GM21737 (cell line): ENCODE data around the gene PPP1R37.
A peak's percentile ranks its signal among the peaks of the same experiment; 100 is the strongest.

Source experiments
- ATAC-seq: cut with Tn5 transposase; IDR thresholded peaks from one replicate; pipeline ENCODE4 v1.9.1; 2021; ENCODE audit warnings: mild to moderate bottlenecking, moderate library complexity; ENCODE audit not compliant: unreplicated experiment

The PPP1R37 gene

DNA sequence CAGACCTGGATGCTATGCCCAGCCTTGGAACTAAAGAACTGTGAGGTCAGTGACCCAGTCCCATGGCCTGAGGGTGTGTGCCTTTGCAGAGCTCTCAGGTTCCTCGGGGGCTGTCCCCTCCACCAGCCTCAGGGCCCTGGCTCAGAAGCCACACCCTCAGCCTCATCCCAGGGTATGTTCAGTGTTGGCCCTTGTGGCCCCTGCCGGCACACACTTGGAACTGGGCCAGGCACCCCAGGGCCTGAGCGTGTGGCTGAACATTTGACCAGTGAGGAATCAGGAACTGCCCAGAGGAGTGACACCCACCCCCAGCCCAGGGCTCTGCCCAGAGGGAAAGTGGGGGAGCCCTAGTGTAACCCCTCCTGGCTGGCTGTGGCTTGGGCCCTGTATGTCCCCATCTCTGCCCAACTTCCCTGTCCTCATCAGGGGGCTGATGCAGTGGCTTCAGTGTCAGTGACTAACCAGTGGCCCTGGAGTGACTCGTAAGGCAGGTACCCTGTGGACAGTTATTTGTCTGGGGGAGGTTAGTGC lies 57.8 kb downstream of the PPP1R37 start:
- ATAC-seq = no peak

DNA sequence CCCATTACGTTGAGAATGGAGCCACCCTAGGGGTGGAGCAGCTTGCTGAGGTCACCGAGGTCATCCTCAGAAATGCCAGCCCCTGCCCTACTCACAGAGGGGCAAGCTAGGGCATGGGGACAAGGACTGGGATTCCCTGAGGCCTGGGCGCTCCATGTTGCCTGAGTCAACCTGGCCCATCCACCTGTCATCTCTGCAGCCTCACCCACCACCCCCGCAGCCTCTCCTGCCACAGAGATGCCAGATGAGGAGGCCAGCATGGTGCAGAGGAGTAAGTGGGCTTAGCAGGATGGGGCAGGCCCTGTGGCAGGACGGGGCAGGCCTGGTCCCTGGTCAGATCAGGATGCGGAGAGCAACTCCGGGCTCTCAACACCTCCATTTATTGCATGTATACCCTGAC lies 58.3 kb downstream of the PPP1R37 start:
- ATAC-seq = no peak

DNA sequence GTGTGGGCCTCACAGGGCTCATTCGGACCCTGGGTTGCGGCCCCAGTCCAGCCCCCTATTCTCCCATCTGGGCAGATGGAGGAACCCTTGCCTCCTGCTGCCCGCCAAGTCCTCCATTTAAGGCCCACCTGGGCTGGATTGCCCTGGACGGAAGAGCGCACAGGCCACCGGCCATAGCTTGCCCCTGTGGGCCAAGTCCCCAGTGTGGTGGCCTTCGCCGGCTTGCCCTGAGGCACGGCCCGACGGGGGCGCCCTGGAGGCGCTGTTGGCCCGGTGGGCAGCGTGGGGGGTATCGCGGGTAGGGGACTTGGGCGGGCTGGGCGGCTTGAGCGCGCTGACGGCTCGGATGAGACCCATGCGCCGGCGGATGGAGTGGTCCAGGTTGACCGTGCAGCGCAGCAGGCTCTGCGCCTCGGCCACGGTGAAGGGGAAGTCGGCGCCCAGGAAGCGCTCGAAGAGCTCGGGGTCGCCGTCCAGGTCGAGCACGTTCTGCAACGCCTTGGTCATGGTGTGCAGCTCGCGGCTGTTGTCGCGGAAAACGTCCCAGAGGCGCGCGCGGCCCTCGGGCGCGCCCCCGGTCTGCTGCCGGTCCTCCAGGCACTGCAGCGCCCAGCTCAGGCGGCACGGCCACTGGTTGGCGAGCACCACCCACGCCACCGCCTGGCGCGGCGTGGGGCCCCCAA lies 59.0 kb downstream of the PPP1R37 start:
- ATAC-seq = no peak

DNA sequence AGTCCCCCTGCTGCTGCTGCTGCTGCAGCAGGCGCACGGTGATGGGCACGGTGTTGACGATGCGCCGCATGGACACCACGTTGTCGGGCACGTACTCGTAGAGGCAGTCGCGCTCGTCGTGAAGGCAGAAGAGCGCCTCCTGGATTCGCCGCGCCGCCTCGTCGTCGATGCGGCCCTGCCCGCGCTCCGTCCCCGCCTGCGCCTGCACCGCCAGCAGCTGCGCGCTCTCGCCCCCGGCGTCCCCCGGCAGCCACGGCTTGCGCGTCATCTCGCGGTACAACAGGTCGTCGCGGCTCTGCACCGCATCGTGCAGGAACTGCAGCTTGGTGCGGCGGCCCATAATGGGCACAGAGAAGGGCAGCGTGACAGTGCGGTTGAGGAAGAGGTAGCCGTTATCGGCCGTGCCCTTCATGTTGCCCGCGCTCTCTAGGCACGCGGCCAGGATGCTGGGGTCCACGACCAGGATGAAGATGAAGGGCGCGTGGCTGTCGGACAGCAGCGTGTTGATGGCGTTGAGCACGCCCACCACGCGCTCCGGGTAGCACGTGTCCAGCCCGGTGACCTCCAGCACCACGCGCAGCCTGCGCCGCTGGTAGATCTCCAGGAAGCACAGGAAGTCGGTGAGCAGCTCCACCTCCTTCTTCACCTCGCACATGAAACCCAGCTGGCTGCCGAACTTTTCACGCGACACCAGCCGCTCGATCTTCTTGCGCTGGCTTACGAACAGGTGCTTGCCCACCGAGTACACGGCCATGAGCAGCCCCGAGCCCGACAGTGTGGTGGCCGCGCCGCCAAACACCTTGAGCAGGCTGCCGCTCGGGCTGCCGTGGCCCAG lies 59.7 kb downstream of the PPP1R37 start:
- no peak for ATAC-seq

DNA sequence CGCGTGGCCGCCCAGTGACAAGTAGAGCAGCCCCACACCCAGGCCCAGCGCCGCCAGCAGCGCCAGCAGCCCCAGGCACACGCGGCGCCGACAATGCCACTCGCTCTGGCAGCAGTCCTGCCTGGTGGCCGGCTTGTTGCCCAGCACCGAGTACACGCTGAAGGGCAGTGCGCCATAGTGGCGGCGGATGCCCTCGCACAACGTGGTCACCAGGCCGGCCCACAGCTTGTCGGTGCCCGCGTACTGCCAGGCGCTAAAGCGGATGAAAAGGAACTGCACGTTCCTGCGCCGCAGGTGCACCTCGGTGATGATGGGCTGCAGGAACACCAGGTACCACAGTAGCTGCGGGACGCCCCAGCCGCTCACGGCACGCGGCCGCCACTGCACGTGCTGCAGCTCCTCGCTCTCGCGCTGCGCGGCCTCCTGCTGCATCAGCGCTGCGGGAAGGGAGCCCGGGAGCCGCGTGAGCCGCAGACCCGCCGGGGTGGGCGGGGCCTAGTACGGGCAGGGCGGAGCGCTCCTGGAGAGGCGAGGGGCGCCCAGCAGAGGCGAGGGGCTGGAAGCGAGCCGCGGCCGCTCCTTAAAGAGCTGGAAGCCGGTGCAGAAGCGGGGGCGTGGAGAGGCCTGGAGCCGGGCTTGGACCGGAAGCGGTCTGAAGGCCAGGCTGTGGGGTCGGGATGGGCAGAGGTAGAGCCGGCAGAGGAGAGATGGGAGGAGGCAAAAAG lies 60.5 kb downstream of the PPP1R37 start:
- ATAC-seq = no peak

DNA sequence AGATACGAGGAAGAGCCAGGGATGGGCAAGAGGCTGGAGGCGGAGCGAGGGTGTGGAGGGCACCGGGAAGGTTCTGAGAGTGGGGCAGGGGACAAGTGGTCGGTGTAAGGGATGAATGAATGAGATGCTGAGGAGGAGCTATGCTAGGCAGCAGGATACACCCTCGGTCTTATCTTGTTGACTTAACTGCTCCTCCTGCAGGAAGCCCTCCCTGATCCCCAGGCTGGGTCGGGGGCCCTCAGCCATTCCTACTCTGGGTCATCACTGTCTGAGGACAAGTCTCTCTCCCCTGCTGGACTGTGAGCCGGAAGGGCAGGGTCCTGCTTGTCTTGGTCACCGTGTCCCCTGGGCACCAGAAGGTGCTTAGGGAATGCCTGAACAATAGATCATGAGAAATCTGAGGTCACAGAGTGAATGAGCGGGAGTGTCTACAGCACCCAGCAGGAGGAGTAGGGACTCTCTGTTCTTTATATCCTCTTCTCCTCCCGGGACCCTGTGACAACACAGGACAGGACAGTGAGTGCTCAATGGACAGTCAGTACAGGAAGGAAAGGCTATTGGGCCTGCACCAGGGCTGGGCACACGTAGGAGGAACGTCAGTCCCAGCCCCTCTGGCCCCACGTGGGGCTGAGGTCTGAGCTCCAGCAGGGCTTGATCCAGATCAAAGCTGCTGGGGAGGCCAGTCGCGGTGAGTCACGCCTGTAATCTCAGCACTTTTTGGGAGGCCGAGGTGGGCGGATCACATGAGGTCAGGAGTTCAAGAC lies 61.3 kb downstream of the PPP1R37 start:
- ATAC-seq = no peak

DNA sequence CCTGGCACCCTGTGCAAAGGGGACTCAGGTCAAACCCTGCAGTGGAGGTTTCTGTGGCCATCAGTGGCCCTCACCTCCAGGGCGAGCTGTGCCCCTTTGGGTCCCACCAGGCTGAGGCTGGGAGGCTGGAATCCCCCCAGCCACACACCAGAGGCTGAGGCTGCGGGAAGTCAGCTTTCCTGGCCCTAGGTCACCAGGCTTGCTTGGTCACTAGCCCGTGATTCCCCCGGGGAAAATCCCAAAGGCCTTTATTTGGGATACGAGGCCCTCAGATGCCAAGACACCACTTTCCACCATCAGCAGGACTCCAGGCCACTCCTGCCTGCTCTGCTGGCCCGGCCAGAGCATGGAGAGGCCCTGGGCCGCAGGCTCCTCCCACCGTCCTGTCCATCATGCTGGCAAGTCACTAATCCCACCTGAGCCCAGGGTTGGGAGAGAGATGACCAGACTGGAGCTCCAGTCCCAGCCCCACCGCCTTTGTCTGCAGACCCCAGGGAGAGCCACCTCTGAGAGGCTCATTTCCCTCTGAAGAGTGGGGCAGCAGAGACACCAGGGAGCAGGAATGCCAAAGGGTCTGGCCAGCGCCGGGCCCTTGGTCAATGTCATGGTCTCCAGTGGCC lies 63.1 kb downstream of the PPP1R37 start:
- ATAC-seq = no peak

DNA sequence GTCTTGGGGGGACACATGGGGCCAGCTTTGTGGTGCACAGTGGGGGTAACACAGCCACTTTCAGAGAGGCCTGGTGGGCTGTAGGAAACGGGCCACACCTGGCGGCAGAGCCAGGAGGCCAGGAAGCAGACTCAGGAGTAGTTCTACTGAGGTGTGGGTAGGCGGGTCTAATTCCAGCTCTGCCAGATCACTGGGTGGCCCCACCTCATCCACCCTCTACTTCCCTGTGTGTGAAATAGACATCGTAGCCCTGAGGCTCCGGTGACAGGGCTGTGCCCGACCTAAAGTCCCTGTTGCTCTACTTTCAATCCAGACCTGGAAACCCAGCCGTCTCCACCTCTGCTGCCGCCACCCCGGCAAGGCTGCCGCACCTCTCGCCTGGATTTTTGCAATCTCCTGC lies 63.8 kb downstream of the PPP1R37 start:
- ATAC-seq = no peak

DNA sequence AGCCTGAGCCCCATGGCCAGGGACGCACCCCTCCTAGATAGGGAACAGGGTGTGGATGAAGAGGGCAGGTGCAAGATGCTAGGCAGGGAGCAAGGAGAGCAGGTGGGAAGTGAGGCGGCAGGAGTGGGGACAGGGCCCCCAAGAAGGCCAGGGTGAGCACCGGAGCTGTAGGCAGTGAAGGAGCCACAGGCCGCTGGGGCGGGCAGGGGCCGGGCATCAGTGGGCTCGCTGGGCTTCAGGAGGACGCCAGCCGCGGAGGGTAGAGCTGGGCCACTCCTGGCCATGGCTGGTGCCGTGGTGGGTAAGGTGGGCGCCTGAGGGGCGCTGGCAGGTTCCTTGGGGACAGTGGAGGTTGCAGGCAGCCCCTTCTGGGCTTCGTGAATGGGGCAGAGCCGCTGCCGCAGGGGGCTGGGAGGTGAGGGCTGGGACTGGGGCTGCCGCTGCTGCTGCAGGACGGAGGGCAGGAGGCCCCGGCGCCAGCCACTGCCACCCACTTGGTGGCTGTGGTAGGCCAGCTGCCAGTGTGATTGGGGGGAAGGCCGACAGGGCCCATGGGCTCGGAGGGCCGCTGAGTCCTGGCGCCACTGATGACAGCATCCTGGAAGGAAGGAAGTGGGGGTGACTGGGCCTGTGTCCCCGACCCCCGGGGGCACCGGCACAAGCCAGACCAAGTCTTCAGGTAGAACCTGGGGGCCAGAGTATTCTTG lies 65.7 kb downstream of the PPP1R37 start:
- ATAC-seq = no peak

DNA sequence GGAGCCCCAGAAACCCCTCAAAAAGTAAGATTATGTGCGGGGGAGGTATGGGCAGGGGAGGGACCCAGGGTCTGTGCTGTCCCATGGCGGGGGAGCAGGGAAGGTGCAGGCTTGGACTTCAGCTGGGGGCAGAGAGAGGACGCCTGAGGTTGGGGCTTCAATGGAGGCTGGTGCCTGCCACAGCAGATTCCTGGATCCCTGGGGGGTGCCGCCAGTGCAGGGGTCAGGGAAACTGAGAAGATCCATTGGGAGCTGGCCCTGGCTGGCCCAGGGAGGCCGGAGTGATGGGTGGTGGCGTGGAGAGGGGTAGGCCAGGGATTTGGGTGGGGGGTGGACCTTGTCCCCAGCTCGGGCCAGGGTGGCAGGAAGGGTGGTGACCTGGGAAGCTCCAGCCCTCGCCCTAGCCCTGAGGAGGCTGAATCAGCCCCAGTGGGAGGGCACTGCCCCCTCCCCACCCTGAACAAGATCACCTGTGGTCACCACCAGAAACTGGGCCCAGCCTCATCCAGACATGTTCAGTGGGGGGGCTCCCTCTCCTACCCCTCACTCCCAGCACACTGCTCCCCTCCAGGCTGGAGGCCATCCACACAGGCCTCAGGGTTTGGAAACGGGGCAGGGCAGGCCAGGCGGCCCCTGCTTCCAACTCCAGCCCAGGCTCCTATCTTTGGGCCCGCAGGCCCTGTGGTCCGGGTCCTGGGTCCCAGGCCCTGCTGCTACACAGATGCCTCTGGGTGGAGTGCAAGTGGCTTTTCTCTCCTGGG lies 66.4 kb downstream of the PPP1R37 start:
- ATAC-seq = no peak

DNA sequence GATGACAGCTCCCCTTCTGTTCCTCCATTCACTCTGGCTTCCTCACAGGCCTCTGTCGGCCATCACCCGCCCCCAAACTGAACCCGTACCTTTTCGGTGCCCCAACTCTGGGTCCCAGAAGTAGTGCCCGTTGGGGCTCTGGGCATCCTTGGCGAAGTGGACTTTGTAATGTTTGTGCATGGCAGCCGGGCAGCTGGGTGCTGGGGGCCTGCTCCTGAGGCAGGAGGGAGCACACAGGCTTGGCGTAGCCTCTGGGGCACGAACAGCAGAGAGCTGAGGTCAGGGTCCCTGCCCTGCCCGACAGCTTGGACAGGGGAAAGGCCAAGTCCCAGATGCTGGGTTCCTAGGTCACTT lies 67.0 kb downstream of the PPP1R37 start:
- no peak for ATAC-seq

DNA sequence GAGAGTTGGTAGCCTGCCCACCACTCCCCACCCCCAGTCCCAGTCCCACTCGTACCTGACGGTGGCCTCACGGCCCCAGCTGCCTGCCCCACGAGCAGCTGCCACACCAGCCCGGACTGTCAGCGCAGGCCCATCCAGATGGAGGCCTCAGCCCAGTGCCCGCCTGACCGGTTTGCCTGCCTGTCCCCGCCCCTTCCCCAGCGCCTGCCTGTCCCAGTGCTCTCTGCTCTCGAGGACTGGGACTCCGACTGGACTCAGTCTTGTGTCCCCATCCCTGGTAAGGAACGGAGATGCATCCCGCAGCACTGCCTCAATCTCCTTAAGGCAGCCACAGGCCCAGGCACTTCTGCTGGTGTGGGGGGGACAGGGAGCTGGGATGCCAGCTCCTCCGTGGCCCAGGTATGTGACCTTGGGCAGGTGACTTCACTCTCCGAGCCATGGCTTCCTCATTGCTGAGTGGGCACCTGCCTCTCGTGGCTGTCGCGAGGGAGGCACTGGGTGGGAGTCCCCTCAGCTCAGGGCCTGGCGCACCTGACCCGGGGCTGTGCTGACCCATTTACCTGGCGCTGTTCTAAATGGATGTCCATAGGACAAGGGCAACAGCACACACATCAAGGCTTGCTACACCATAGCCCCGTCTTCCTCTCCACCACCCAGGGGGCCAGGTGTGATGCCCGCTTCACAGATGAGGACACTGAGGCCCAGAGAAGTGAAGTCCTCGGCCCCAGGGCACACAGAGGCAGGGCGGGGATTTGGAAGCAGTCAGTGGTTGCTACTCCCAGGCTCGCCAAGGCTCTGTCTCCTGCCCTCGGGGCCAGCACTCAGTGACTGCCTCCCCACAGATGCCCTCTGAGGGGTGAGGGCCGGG lies 68.1 kb downstream of the PPP1R37 start, which contains the start of gene NKPD1:
Gene NKPD1 (minus strand): TSS at position 113 of the 868 bp plus-strand sequence. CDS start 832 bp downstream, outside the sequence.
- ATAC-seq = no peak

DNA sequence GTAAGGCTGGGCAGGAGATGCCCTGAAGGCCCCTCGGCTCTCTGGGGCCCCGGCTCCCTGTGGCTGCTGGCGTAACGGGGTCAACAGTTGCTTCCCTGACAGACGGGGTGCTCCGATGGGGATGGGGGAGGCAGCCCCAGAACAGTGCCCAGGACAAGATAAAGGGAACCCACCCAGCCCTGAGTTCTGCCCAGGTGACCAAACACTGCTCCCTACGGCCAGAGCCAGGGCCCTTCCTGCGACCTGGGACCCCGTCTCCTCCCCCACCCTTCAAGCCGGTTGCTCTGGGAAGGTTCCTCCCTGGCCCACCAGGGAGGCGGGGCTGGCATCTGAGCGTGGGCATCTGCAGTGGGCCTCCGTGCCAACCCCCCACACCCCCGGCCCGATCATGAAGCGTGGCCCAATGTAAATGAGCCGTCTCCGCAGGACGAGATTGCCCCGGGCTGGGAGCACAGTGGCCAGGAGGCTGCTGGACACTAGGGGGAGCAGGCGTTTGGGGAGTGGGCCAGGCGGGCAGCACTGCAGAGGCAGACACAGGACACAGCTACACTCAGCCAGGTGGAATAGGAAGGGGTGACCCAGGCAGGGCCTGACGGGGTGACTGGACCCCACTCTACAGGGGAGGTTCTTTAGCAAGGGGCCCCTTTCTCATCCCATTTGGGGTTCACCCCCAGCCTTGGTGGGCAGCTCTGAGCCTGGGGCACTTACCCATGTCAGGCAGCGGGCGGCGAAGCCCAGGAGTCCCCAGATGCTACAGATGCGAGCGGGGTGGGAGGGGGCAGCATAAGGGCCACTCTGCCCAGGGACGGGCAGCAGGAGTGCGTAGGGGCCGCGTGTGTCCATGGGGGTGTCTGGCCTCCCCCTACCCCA lies 69.0 kb downstream of the PPP1R37 start:
- ATAC-seq = no peak

DNA sequence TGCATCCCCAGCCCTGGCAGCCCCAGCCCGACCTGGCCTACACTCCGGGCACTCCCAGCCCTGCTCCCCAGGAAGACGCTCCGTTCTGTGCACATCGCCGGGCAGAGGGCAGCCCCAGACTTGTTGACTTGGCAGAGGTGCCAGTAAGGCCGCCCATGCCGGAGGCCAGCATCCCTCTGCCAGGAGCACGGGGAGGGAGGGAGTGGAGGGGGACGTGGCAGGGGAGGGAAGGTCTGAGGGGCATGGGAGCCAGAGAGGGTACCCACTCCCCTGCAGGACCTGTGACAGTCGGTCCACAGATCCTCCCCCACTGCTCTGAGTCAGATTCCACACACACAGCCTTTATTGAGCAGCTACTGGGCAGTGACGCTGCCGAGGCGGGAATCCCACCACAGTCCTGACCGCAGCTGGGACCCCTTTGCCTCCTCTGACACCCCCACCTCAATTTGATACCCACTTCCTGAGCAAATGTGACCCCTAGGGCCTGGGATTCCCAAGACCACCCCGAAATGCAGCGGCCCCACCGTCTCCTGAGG lies 69.7 kb downstream of the PPP1R37 start:
- ATAC-seq = no peak

DNA sequence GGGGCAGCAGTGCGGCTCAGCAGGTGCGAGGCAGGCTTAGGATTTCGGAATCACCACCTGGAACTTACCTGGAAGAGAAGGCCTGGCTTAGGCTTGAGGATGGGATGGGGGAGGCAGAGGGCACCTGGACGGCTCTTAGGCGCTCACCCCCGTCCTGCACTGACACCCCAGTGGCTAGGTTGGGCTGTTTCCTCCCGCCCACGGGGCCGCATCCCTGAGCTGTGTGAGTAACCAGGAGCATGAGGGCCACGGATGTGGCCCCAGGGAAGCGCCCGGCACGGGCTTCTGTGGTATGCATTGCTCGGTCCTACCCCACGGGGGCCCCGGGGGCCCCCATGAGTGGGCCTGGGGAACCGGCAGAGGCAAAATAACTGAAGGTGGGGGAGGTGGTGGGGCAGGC lies 70.2 kb downstream of the PPP1R37 start:
- ATAC-seq = no peak

DNA sequence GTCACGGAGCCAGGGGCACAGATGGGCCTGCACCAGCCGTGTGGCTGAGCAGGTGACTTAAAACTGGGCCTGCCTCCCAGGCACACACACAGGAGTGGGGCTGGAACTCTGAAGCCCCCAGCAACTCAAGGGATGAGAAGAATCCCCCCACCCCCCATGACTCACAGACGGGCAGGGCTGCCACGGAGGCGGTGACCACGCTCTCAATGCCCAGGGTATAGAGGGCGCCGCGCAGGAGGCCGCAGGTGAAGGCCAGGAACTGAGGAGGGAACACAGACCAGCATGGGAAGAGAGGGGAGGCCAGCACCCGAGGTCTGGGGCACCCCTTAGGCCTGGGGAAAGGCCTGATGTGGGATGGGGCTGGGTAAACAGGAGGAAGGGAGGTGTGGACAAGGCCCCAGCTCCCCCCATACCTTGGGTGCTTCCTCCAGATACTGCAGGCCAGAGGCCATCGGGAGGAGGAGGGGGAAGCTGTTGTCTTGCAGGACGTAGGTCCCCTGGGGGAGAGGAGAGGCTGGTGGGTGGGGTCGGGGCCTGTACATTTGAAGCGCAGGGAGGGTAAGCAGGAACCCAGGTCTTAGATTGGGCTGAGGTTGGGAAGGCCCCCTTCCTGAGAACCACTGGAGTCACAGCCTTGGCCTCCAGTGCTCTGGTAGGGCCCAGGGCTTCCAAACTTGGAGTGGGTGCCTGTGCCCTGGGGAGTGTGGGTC lies 70.9 kb downstream of the PPP1R37 start:
- peak; percentile 7 for ATAC-seq
